Coronary artery (tissue), 2 donors: ENCODE measurements around the gene RGS14.

Experiments
- DNase-seq: peaks from one replicate; pipeline ENCODE4 v3.0.0-alpha.2; 2017; ENCODE audit warnings: low spot score
- H3K27ac ChIP-seq, 2 donors: fragments of 200-600 bp; sonication (generic); one replicate each; pipeline ENCODE4 v1.5.1; 2016 to 2019
- H3K4me3 ChIP-seq: fragments of 200-600 bp; sonication (generic); 2 replicates; pipeline ENCODE4 v1.5.1; 2016; ENCODE audit warnings: mild to moderate bottlenecking, moderate library complexity
- TF ChIP-seq, protein P1 (sequence below): fragments of 200-600 bp; sonication (generic); IDR thresholded peaks from one replicate; pipeline ENCODE4 v1.5.1; 2019; ENCODE audit warnings: antibody characterized with exemption

RGS14 gene

DNA sequence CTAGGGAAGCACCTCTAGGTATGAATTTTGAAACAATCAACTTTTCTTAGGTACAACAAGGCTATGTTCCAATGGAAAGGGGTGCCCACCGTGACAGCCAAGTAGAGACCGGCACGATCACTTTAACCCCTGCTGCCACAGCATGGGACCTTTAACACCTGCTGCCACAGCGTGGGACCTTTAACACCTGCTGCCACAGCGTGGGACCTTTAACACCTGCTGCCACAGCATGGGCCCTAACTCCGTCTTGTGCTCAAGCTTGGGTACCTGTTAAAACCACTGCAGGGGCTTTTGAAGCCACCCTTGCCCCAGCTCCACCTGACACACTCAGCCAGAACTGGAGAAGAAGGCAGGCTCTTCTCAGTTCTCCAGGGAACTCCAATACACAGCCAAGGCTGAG lies 27.8 kb upstream of the RGS14 start:
- no peak for DNase-seq
- TF ChIP-seq, protein P1, sequence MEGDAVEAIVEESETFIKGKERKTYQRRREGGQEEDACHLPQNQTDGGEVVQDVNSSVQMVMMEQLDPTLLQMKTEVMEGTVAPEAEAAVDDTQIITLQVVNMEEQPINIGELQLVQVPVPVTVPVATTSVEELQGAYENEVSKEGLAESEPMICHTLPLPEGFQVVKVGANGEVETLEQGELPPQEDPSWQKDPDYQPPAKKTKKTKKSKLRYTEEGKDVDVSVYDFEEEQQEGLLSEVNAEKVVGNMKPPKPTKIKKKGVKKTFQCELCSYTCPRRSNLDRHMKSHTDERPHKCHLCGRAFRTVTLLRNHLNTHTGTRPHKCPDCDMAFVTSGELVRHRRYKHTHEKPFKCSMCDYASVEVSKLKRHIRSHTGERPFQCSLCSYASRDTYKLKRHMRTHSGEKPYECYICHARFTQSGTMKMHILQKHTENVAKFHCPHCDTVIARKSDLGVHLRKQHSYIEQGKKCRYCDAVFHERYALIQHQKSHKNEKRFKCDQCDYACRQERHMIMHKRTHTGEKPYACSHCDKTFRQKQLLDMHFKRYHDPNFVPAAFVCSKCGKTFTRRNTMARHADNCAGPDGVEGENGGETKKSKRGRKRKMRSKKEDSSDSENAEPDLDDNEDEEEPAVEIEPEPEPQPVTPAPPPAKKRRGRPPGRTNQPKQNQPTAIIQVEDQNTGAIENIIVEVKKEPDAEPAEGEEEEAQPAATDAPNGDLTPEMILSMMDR, result no peak

DNA sequence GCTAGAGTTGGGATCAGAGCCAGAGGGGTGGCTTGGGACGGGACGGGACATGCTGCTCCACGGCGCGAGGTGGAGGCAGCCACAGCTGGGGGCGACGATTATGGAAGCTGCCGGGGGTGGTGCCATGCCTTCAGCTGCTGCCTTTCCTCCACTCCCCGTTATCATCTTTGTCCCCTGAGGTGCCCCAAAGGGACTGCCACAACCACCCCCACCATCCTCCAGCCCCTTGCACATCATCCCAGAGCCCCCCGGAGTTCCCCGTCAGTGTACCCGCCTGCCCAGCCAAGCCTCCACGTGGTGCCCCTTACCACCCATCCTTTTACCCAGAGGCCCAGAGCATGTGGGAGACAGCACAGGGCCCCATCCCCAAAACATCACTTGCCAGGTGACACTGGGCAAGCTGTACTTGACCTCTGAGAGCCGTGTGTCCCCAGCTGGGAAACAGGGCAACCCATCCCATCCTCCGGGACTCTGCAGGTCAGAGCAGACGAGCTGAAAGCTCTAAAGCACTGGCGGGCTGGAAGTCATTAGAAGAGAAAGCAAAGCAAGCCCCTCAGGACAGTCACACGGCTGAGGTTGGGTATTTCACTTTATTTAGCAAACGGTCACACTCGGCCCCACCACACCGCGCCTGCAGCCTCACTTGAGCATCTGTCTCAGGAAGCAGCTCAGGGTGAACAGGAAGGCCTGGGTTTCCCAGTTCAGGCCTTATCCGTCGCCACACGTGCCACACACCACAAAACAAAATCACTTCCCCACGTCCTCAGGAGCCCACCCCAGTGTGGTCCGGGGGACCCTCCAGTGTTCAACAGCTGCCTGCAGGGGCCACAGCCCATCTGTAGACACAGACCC lies 26.5 kb upstream of the RGS14 start:
- Histone ChIP-seq H3K27ac (no peak overlapping the region), H3K4me3 (no peak overlapping the region)
- no peak for DNase-seq
- TF ChIP-seq, protein P1, result no peak

More for the DNA sequence above, 27.8 kb upstream of the RGS14 start:
- Histone ChIP-seq H3K4me3 (no peak overlapping the region), H3K27ac (no peak overlapping the region)

DNA sequence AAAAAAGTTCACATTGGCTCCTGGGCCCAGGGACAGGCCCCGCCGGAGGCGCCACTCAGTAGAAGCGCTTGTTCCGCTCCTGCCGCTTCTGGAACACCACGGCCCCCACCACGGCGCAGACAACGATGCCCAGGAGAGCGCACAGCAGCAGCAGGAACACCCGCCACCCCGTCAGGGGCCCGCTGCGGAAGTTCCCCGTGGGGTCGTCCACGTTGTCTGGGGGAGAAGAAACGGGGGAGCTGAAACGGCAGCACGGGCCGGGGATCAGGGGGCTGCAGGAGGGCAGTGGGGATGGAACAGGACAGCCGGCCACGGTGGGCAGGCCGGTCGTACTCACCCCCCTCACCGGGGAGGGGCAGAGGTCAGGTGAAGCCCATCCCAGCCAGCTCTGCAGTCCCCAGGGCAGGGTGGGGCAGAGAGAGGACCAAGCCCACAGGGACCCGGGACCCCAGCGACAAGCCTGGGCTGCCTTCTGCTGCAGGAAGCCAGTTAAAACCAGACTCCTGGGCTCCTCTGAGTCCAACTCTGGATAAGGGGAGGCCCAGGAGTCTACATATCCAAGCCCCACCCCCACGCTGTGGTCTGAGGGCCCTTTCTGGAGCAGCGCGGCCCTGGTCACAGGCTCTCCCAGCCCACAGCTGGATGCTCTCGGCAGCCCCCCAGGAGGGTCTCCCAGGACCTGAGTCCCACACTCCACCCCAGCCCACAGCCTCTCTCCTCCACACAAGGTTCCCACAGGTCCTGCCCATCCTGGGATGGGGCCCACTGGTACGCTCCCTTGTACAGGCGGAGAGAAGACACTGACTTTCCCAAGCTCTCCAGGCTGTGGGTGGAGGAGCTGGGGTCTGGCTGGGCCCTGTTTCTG lies 25.5 kb upstream of the RGS14 start:
- no peak overlapping the region for H3K4me3 ChIP-seq
- DNase-seq, result no peak
- H3K27ac ChIP-seq, result no peak overlapping the region
- TF ChIP-seq, protein P1, result no peak

DNA sequence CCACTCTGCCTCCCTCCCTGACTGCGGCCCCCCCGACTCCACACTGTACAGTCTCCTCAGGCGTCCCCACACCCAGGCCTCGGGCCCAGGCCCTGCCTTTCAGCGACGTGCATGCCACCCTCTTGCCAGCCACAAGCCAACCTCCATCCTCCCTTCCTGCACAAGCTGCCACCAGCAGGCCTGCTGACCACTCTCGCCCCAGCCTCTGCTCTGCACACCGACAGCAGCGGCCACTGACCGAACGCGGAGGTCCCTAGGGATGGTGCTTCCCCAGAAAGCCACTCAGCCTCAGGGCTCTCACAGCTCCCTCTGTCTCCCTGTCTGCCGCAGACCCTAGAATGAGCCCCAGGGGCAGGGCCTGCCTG lies 24.8 kb upstream of the RGS14 start:
- no peak for DNase-seq
- TF ChIP-seq, protein P1, result no peak

DNA sequence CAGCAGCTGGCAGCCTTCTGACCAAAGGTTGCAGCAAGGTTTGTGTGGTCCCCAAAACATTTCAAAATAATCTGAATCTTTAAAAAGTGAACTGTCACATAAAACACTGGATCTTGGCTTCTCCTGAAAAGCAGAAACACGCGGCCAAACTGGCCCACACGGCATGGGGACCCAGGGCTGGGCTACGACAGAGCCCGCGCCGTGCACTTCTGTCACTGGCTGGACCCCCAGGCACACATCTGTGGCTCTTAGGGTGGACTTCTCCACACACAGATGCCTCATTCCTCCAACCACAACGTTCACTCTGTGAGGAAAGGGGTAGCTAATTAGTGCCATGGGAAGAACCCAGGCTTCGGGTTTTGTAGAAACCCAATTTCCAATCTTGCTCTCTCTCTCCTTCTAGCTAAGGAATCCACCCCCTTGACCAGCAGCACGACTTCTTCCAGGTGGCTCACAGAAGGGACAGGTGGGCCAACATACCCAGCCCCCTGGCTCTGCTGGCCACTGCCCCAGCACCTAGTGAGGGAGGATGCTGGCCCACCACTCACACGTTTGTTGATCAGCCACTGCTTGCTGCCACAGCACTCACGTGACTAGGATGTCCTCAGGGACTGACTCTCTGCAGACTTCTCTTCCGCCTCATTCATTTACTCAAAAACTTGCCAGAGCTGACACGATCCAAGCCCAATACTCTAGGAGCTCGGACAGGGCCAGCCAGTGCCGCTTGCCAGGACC lies 24.1 kb upstream of the RGS14 start:
- Histone ChIP-seq H3K4me3 (no peak overlapping the region), H3K27ac (no peak overlapping the region)
- no peak for DNase-seq
- TF ChIP-seq, protein P1, result no peak

More for the DNA sequence above, 24.8 kb upstream of the RGS14 start:
- Histone ChIP-seq H3K27ac (no peak overlapping the region), H3K4me3 (no peak overlapping the region)

DNA sequence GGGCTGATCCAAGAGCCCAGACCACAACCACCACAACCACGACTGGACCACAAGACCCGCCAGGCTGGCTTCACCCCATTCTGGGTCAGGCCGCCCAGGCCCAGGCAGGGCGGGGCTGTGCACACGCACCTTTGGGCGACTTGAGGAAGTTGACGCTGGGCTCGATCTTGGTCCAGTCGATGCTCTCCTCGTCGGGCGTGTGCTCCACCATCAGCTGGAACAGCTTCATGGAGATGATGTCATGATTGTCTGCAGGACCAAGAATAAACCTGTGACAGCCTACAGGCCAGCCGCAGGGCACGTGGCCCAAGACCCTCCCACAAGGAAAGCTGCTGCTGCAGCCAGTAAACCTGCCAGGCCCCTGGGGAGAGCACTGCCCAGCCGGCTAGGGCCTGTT lies 23.6 kb upstream of the RGS14 start:
- H3K27ac ChIP-seq, result no peak overlapping the region
- TF ChIP-seq, protein P1, result no peak
- DNase-seq, result no peak
- H3K4me3 ChIP-seq, result no peak overlapping the region
